ENCODE results near the gene AKNA.

- TF ChIP-seq CTCF (IDR thresholded peaks at IDR 0.05) (no peak), POLR2AphosphoS5 (IDR thresholded peaks at IDR 0.05) (no peak), POLR2A (IDR thresholded peaks at IDR 0.05) (no peak)
These were observed 41.6 kb downstream of the AKNA start for GRCh38 chr9:114346146-114346545.

Measured in sigmoid colon (tissue), 4 donors.